Measurements from ENCODE around the gene TGM5.
"Not testable (repeated sequence)": the region's sequence is repeated elsewhere in the genome, so short reads cannot be mapped to it uniquely, and the experiment has no call there.

The TGM5 gene

DNA sequence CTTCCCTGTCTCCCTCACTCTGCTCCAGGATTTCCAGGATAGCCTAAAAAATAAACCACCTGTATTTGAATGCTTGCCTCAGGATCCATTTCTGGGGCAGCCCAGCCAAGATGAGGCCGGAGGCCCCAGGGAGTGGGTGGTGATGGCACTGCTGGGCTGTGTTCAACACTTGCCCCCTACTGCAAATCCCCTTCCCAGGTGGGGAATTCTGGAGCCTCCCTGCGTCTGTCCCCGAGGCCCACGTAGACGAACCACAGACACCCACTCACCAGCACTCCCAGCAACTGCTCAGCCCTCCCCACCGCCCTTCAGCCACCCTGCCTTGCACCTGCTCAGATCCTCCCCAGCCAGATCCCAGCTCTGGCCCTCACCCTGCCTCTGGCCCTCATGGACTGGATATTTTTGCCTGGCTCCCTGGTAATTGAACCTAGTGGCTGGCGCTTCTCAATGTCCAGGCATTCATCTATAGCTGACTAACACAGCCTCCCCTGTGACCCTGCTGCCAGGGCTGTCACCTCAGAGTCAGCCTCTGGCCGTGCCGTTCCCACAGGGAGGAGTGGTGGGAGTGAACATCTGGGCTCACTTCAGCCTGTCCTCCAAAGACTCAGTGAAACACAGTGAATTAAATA is 28.8 kb downstream of the TGM5 start:
- no peak overlapping the region for H3K9ac ChIP-seq (ENCODE audit: low read length)
- H3K36me3 ChIP-seq (ENCODE audit: control insufficient read depth, insufficient read depth, low read length), result no peaks in the 10 kb centered on the region
- no peak overlapping the region for H3K27ac ChIP-seq (ENCODE audit: low read depth, low read length)
- no peaks in the 10 kb centered on the region for H3K4me1 ChIP-seq (ENCODE audit: control insufficient read depth, insufficient read depth, low read length)
- no peak overlapping the region for H3K4me3 ChIP-seq (ENCODE audit: low read length)
- H3K27me3 ChIP-seq (ENCODE audit: control insufficient read depth, insufficient read depth, low read length), result no peaks in the 10 kb centered on the region

DNA sequence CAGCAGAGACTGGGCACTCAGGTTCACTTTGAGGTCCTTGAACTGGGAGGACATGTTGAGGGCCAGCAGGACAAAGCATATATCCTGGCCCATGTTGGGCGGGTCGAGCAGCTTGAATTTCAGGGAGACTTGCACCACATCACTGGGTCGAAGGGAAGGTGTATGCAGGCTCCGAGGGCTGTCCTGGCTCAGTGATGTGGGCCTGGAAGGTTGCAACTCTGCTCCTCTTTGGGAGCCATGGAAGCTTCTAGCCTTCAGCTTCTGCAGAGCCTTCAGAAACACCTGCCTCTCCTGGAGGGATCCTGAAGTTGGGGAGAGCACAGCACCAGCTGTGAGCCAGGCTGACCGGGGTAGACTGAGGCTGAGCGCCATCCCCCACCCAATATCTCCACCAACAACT is 31.2 kb downstream of the TGM5 start:
- Histone ChIP-seq H3K4me1 (ENCODE audit: control insufficient read depth, insufficient read depth, low read length) (no peaks in the 10 kb centered on the region), H3K27ac (ENCODE audit: low read depth, low read length) (no peak overlapping the region), H3K4me3 (ENCODE audit: low read length) (no peak overlapping the region), H3K36me3 (ENCODE audit: control insufficient read depth, insufficient read depth, low read length) (no peaks in the 10 kb centered on the region), H3K27me3 (ENCODE audit: control insufficient read depth, insufficient read depth, low read length) (no peaks in the 10 kb centered on the region), H3K9ac (ENCODE audit: low read length) (no peak overlapping the region)

DNA sequence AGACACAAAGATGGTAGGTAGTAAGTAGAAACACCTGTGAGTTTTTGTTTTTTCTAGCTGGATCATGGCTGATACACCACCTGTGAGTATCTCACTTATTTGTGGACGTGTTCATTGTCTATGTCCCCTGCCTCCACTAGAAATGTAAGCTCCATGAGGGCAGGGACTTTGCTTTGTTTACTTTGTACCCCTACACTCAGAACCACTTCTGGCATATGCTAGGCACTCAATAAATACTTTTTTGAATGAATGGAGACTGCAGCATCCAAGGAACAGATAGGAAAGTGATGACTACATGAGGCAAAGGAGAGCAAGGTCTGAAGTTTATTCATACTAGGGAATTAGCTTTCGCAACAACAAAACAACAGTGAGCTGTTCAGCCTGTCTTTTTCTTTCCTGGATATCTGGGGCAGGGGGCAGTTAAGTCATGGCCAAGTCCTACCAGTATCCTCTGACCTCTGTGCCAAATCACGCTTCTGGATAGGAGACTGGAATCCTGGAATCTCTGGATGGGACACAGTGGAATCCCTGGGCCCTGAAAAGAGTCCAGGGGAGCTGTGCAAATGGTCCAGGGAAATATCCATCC is 34.3 kb downstream of the TGM5 start:
- no peaks in the 10 kb centered on the region for H3K36me3 ChIP-seq (ENCODE audit: control insufficient read depth, insufficient read depth, low read length)
- no peak overlapping the region for H3K27ac ChIP-seq (ENCODE audit: low read depth, low read length)
- no peaks in the 10 kb centered on the region for H3K4me1 ChIP-seq (ENCODE audit: control insufficient read depth, insufficient read depth, low read length)
- H3K9ac ChIP-seq (ENCODE audit: low read length), result no peak overlapping the region
- no peak overlapping the region for H3K4me3 ChIP-seq (ENCODE audit: low read length)
- H3K27me3 ChIP-seq (ENCODE audit: control insufficient read depth, insufficient read depth, low read length), result peaks cover 2% of the 10 kb centered on the region

DNA sequence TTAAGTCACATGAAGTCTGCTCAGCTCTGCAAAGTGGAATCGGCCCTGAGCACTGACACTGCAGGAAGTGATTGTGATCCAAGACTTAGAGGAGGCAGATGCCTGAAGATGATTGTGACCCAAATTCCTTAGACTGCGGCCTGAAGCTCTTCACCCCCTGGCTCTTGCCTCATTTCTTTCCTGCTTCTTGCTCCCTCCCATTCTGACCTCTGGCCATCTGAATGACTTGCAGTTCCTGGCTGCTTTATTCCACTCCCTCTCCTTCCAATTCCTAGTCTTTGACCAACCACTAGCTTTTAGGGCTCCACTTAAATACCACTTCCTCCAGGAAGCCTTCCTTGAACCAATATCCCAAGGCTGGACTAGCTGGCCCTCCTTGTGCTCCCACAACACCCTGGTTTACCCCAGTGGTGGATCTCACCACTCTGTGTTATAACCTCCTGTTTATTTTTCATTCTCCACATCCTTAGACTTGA is 36.0 kb downstream of the TGM5 start:
- H3K27ac ChIP-seq (ENCODE audit: low read depth, low read length), result no peak overlapping the region
- no peak overlapping the region for H3K9ac ChIP-seq (ENCODE audit: low read length)
- no peaks in the 10 kb centered on the region for H3K4me1 ChIP-seq (ENCODE audit: control insufficient read depth, insufficient read depth, low read length)
- H3K27me3 ChIP-seq (ENCODE audit: control insufficient read depth, insufficient read depth, low read length), result peaks cover 2% of the 10 kb centered on the region
- no peak overlapping the region for H3K4me3 ChIP-seq (ENCODE audit: low read length)
- no peaks in the 10 kb centered on the region for H3K36me3 ChIP-seq (ENCODE audit: control insufficient read depth, insufficient read depth, low read length)

DNA sequence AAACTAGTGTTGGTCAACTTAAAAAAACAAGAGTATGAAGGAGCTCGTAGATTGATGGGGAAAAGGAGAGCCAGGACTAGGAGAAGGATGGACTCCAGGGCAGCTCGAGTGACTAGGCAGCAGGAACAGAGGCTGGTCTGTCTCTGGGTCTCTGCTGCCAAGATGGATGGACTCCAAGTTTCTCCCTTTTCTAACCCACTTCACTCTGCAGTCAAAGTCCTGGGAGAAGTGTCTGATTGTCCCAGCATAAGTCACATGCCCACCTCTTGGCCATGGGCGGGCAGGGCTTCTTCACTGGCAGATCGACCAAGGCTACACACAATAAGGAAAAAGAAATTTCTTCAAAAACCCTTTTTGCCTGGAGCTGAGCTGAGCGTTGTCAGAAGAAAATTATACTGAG is 36.8 kb downstream of the TGM5 start:
- Histone ChIP-seq H3K9ac (ENCODE audit: low read length) (no peak overlapping the region), H3K4me1 (ENCODE audit: control insufficient read depth, insufficient read depth, low read length) (no peaks in the 10 kb centered on the region), H3K36me3 (ENCODE audit: control insufficient read depth, insufficient read depth, low read length) (no peaks in the 10 kb centered on the region), H3K27ac (ENCODE audit: low read depth, low read length) (no peak overlapping the region), H3K4me3 (ENCODE audit: low read length) (no peak overlapping the region), H3K27me3 (ENCODE audit: control insufficient read depth, insufficient read depth, low read length) (peaks cover 2% of the 10 kb centered on the region)

DNA sequence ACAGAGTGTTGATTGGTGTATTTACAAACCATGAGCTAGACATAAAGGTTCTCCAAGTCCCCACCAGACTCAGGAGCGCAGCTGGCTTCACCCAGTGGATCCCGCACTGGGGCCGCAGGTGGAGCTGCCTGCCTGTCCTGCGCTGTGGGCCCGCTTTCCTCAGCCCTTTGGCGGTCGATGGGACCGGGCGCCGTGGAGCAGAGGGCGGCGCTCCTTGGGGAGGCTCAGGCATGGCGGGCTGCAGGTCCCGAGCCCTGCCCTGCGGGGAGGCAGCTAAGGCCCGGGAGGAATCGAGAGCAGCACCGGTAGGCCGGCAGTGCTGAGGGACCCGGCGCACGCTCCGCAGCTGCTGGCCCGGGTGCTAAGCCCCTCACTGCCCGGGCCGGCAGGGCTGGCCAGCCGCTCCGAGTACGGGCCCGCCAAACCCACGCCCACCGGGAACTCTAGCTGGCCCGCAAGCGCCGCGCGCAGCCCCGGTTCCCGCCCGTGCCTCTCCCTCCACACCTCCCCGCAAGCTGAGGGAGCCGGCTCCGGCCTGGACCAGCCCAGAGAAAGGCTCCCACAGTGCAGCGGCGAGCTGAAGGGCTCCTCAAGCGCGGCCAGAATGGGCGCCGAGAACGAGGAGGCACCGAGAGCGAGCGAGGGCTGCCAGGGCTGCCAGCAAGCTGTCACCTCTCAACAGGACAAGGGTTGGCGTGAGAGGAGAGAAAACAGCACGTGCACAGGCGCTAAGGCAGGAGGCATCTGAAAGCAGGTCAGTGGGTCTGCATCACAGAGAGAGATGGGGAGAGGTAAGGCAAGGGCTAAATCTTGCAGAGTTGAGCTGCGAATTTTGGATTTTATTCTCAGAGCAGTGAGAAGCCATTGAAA is 40.1 kb downstream of the TGM5 start:
- Histone ChIP-seq H3K36me3 (ENCODE audit: control insufficient read depth, insufficient read depth, low read length) (no peaks in the 10 kb centered on the region), H3K4me1 (ENCODE audit: control insufficient read depth, insufficient read depth, low read length) (no peaks in the 10 kb centered on the region), H3K4me3 (ENCODE audit: low read length) (no peak overlapping the region), H3K27ac (ENCODE audit: low read depth, low read length) (no peak overlapping the region), H3K27me3 (ENCODE audit: control insufficient read depth, insufficient read depth, low read length) (peaks cover 2% of the 10 kb centered on the region), H3K9ac (ENCODE audit: low read length) (no peak overlapping the region)

DNA sequence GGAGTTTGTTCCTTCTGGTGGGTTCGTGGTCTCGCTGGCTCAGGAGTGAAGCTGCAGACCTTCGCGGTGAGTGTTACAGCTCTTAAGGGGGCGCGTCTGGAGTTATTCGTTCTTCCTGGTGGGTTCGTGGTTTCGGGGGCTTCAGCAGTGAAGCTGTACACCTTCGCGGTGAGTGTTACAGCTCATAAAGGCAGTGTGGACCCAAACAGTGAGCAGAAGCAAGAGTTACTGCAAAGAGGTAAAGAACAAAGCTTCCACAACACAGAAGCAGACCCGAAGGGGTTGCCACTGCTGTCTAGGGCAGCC is 40.8 kb downstream of the TGM5 start:
- H3K9ac ChIP-seq (ENCODE audit: low read length); H3K4me1 ChIP-seq (ENCODE audit: control insufficient read depth, insufficient read depth, low read length); H3K4me3 ChIP-seq (ENCODE audit: low read length); H3K36me3 ChIP-seq (ENCODE audit: control insufficient read depth, insufficient read depth, low read length); H3K27me3 ChIP-seq (ENCODE audit: control insufficient read depth, insufficient read depth, low read length); H3K27ac ChIP-seq (ENCODE audit: low read depth, low read length): not testable (repeated sequence)

DNA sequence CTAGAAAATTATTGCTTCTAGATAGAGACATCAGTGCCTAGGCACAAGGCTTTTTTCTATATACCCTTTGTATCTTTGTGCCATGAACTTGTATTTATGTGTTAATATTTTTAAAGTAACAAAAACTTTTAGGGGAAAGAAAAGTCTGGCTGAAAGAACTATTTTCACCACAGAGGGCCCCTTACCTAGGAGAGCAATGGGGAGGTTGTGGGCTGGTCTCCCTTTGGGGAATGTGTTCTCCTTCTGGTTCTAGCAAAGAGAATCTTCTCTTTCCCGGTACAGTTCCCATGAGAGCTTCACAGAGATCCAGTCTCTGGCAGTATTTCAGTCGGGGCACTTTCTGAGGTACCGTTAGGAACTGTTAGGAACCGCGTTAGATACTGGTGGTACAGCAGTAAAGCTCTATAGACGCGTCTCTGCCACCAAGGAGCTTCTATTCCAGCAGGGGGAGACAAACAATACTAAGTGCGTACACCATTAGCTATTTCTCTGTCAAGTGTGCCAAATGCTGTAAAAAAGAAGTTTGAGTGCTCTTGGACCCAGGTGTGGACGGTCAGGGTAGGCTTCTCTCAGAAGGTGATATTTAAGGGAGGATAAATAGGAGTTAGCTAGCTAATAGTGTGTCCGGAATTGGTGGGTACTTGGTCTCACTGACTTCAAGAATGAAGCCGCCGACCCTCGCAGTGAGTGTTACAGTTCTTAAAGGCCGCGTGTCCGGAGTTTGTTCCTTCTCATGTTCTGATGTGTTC is 41.4 kb downstream of the TGM5 start:
- no peaks in the 10 kb centered on the region for H3K4me1 ChIP-seq (ENCODE audit: control insufficient read depth, insufficient read depth, low read length)
- no peaks in the 10 kb centered on the region for H3K36me3 ChIP-seq (ENCODE audit: control insufficient read depth, insufficient read depth, low read length)
- H3K9ac ChIP-seq (ENCODE audit: low read length), result no peak overlapping the region
- no peak overlapping the region for H3K27ac ChIP-seq (ENCODE audit: low read depth, low read length)
- no peak overlapping the region for H3K4me3 ChIP-seq (ENCODE audit: low read length)
- H3K27me3 ChIP-seq (ENCODE audit: control insufficient read depth, insufficient read depth, low read length), result peaks cover 2% of the 10 kb centered on the region

DNA sequence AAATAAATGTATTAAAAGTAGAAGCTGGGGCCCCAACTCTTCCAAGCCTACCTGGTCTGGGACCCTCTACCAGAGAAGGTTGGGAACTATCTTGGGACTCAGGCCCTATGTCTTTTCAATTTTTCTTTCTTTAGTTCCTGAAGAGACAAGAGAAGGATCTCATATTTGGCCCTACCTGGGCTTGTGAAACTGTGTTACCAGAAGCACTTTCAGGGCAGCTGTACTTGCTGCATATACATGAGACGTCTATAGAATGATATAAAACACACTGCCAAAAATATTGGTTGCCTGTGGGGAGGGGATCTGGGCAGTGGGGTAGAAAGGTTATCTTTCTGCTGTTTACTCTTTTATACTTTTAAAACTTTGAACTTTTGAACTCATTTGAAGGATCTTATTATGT is 45.3 kb downstream of the TGM5 start:
- no peaks in the 10 kb centered on the region for H3K4me1 ChIP-seq (ENCODE audit: control insufficient read depth, insufficient read depth, low read length)
- no peak overlapping the region for H3K9ac ChIP-seq (ENCODE audit: low read length)
- H3K27me3 ChIP-seq (ENCODE audit: control insufficient read depth, insufficient read depth, low read length), result no peaks in the 10 kb centered on the region
- no peak overlapping the region for H3K4me3 ChIP-seq (ENCODE audit: low read length)
- no peaks in the 10 kb centered on the region for H3K36me3 ChIP-seq (ENCODE audit: control insufficient read depth, insufficient read depth, low read length)
- H3K27ac ChIP-seq (ENCODE audit: low read depth, low read length), result no peak overlapping the region

DNA sequence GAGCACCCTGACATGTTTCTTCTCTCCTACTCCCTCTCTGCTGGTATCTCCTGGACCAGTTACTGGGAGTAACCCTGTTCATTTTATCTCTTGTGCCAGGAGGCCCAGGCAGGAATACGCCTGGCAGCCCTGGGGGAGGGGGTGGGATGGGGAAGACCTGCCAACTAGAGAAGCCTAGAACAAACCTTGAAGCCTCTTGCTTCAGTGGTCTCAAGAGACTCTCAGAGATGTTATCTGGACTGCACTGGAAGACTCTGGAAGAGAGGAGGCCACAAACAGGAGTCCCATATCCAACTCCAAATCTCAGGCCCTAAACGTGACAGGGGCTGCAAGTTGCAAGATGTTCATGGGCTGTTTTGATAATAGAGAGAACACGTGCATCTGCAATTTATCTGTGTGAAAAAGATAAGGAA is 45.7 kb downstream of the TGM5 start, which contains the start of gene EPB42:
EPB42 (minus strand) TSS at position 28 of the 413 bp plus-strand sequence. CDS start 193 bp downstream, outside the sequence.
- no peak within 1 kb of the TSS for H3K9ac ChIP-seq (ENCODE audit: low read length)
- no peaks in the 10 kb centered on the region for H3K36me3 ChIP-seq (ENCODE audit: control insufficient read depth, insufficient read depth, low read length)
- no peak within 1 kb of the TSS for H3K27ac ChIP-seq (ENCODE audit: low read depth, low read length)
- no peaks in the 10 kb centered on the region for H3K4me1 ChIP-seq (ENCODE audit: control insufficient read depth, insufficient read depth, low read length)
- no peak within 1 kb of the TSS for H3K4me3 ChIP-seq (ENCODE audit: low read length)
- no peaks in the 10 kb centered on the region for H3K27me3 ChIP-seq (ENCODE audit: control insufficient read depth, insufficient read depth, low read length)

DNA sequence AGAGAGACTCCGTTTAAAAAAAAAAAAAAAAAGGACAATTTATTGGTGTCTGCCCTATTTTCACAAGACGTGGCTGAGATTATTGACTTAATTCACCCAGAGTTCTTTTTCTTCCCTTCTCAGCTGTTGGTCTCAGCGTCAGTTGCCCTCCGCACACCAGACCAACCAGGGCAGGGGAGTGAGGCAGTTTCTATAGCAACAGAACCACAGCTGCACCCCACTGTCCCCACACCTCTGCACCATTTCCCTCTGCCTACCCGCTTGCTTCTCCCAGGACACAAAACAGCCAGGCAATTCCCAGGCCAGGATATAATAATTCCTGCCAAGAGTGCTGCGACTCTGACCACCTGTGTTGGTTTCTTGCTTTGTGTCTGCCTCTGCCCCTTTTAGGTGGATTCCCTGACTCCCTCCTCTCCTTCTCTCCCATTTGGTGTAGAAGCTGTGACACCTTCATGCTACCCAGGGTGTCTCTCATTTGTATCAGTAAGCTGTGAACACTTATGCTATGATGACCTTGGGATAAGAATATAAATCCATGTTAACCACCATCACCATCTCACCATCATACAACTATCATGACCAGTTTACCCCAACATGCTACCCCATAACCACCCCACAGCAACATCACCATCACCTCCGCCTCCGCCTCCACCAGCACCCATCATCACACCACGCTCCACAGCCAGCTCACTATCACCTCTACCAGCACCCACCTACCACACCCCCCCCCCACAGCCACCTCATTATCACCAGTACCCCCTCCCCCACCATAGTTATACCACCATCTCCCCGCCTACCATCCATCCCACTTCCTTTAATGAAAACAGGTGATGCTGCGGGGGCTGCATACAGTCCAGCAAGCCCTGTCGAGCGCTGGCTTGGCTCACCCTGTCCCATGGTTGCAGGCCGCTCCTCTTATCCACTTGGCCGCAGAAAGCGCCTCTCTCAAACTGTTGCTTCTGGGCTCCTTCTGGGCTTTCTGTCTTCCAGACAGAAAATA is 46.5 kb downstream of the TGM5 start:
- Histone ChIP-seq H3K27me3 (ENCODE audit: control insufficient read depth, insufficient read depth, low read length) (no peaks in the 10 kb centered on the region), H3K27ac (ENCODE audit: low read depth, low read length) (no peak overlapping the region), H3K9ac (ENCODE audit: low read length) (no peak overlapping the region), H3K4me1 (ENCODE audit: control insufficient read depth, insufficient read depth, low read length) (no peaks in the 10 kb centered on the region), H3K4me3 (ENCODE audit: low read length) (no peak overlapping the region), H3K36me3 (ENCODE audit: control insufficient read depth, insufficient read depth, low read length) (no peaks in the 10 kb centered on the region)

Data from rectal smooth muscle tissue (tissue), 1 donor.